ENCODE data around the gene PCDHB4. TPM values are rescaled to one million over a fixed set of nuclear protein-coding genes. Genes with fewer than 3 reads are reported as not detected.
A peak's percentile ranks its signal among the peaks of the same experiment; 100 is the strongest.
"Not testable (repeated sequence)": the region's sequence is repeated elsewhere in the genome, so short reads cannot be mapped to it uniquely, and the experiment has no call there.

The PCDHB4 gene
- total RNA-seq, 1 donor from 2014 or later = not detected

- Mint-ChIP-seq H3K4me3 (no peak overlapping the region), H3K4me1 (ENCODE audit: low read depth) (no peaks in the 10 kb centered on the region), H3K27ac (no peak overlapping the region), H3K27me3 (ENCODE audit: insufficient read depth) (no peaks in the 10 kb centered on the region), H3K36me3 (ENCODE audit: low read depth) (no peaks in the 10 kb centered on the region), H3K9me3 (peaks cover 37% of the 10 kb centered on the region)
- no peak for DNase-seq (ENCODE audit: low spot score)
- intact Hi-C loops (cut with micrococcal nuclease) = no loop called here
These were observed 2.4 kb upstream of the PCDHB4 start for GRCh38 chr5:141119250-141119649.

- H3K4me1 Mint-ChIP-seq (ENCODE audit: low read depth) = no peaks in the 10 kb centered on the region
- H3K27ac Mint-ChIP-seq = no peak overlapping the region
- H3K36me3 Mint-ChIP-seq (ENCODE audit: low read depth) = no peaks in the 10 kb centered on the region
- H3K4me3 Mint-ChIP-seq = no peak overlapping the region
- intact Hi-C loops (cut with micrococcal nuclease) = no loop called here
- peaks cover 19% of the 10 kb centered on the region for H3K9me3 Mint-ChIP-seq
- H3K27me3 Mint-ChIP-seq (ENCODE audit: insufficient read depth) = no peaks in the 10 kb centered on the region
- DNase-seq (ENCODE audit: low spot score) = no peak
These were observed 367 bp downstream of the PCDHB4 start for GRCh38 chr5:141121985-141122384.

- DNase-seq (ENCODE audit: low spot score); H3K36me3 Mint-ChIP-seq (ENCODE audit: low read depth); H3K27ac Mint-ChIP-seq; H3K27me3 Mint-ChIP-seq (ENCODE audit: insufficient read depth); intact Hi-C loops (cut with micrococcal nuclease); H3K4me1 Mint-ChIP-seq (ENCODE audit: low read depth); H3K4me3 Mint-ChIP-seq: not testable (repeated sequence)
- peaks cover 19% of the 10 kb centered on the region for H3K9me3 Mint-ChIP-seq
These were observed 1.9 kb downstream of the PCDHB4 start for GRCh38 chr5:141123396-141124135.

- Mint-ChIP-seq H3K4me3 (no peak overlapping the region), H3K9me3 (peaks cover 12% of the 10 kb centered on the region), H3K27ac (no peak overlapping the region), H3K4me1 (ENCODE audit: low read depth) (no peaks in the 10 kb centered on the region), H3K36me3 (ENCODE audit: low read depth) (no peaks in the 10 kb centered on the region), H3K27me3 (ENCODE audit: insufficient read depth) (no peaks in the 10 kb centered on the region)
- no peak for DNase-seq (ENCODE audit: low spot score)
- intact Hi-C loops (cut with micrococcal nuclease) = no loop called here
These were observed 5.7 kb downstream of the PCDHB4 start for GRCh38 chr5:141127305-141127704.

GRCh38 chr5:141135030-141135717 lies 13.6 kb downstream of the PCDHB4 start, which contains the start of gene PCDHB5:
Gene PCDHB5 (plus strand): TSS chr5:141135206. CDS start chr5:141135435, 229 bp downstream.
- intact Hi-C loops (cut with micrococcal nuclease) = no loop called here
- Mint-ChIP-seq H3K4me1 (ENCODE audit: low read depth) (no peaks in the 10 kb centered on the region), H3K9me3 (peaks cover 32% of the 10 kb centered on the region), H3K4me3 (peak within 1 kb of the TSS; percentile 5), H3K27me3 (ENCODE audit: insufficient read depth) (no peaks in the 10 kb centered on the region), H3K36me3 (ENCODE audit: low read depth) (peaks cover 2% of the 10 kb centered on the region), H3K27ac (no peak within 1 kb of the TSS)
- DNase-seq (ENCODE audit: low spot score) = no peak

- H3K9me3 Mint-ChIP-seq = peaks cover 28% of the 10 kb centered on the region
- no peaks in the 10 kb centered on the region for H3K4me1 Mint-ChIP-seq (ENCODE audit: low read depth)
- no peak overlapping the region for H3K27ac Mint-ChIP-seq
These were observed 14.2 kb downstream of the PCDHB4 start for GRCh38 chr5:141135718-141136266.

GRCh38 chr5:141137346-141137745 lies 15.7 kb downstream of the PCDHB4 start:
- peaks cover 28% of the 10 kb centered on the region for H3K9me3 Mint-ChIP-seq
- H3K4me1 Mint-ChIP-seq (ENCODE audit: low read depth); H3K4me3 Mint-ChIP-seq; H3K27ac Mint-ChIP-seq; H3K27me3 Mint-ChIP-seq (ENCODE audit: insufficient read depth); intact Hi-C loops (cut with micrococcal nuclease); H3K36me3 Mint-ChIP-seq (ENCODE audit: low read depth); DNase-seq (ENCODE audit: low spot score): not testable (repeated sequence)

More at GRCh38 chr5:141135718-141136266, 14.2 kb downstream of the PCDHB4 start:
- Mint-ChIP-seq H3K36me3 (ENCODE audit: low read depth) (peaks cover 2% of the 10 kb centered on the region), H3K4me3 (no peak overlapping the region), H3K27me3 (ENCODE audit: insufficient read depth) (no peaks in the 10 kb centered on the region)
- intact Hi-C loops (cut with micrococcal nuclease) = no loop called here
- DNase-seq (ENCODE audit: low spot score) = no peak

GRCh38 chr5:141149812-141150211 lies 28.2 kb downstream of the PCDHB4 start, which contains the start of gene PCDHB6:
Gene PCDHB6 (plus strand): TSS chr5:141150057. CDS start chr5:141150258, 201 bp downstream.
- Mint-ChIP-seq H3K4me3 (no peak within 1 kb of the TSS), H3K27me3 (ENCODE audit: insufficient read depth) (no peaks in the 10 kb centered on the region), H3K4me1 (ENCODE audit: low read depth) (no peaks in the 10 kb centered on the region), H3K36me3 (ENCODE audit: low read depth) (no peaks in the 10 kb centered on the region), H3K27ac (no peak within 1 kb of the TSS), H3K9me3 (peaks cover 39% of the 10 kb centered on the region)
- intact Hi-C loops (cut with micrococcal nuclease) = no loop called here
- no peak for DNase-seq (ENCODE audit: low spot score)

GRCh38 chr5:141150224-141150992 lies 28.8 kb downstream of the PCDHB4 start:
- no peak overlapping the region for H3K4me3 Mint-ChIP-seq
- no peaks in the 10 kb centered on the region for H3K4me1 Mint-ChIP-seq (ENCODE audit: low read depth)
- H3K27me3 Mint-ChIP-seq (ENCODE audit: insufficient read depth) = no peaks in the 10 kb centered on the region

GRCh38 chr5:141150993-141151325 lies 29.3 kb downstream of the PCDHB4 start:
- intact Hi-C loops (cut with micrococcal nuclease) = no loop called here
- H3K4me3 Mint-ChIP-seq = no peak overlapping the region
- H3K9me3 Mint-ChIP-seq = peaks cover 42% of the 10 kb centered on the region
- H3K27ac Mint-ChIP-seq = no peak overlapping the region
- H3K27me3 Mint-ChIP-seq (ENCODE audit: insufficient read depth) = no peaks in the 10 kb centered on the region
- no peaks in the 10 kb centered on the region for H3K36me3 Mint-ChIP-seq (ENCODE audit: low read depth)
- H3K4me1 Mint-ChIP-seq (ENCODE audit: low read depth) = no peaks in the 10 kb centered on the region
- DNase-seq (ENCODE audit: low spot score) = no peak

More at GRCh38 chr5:141150224-141150992, 28.8 kb downstream of the PCDHB4 start:
- intact Hi-C loops (cut with micrococcal nuclease) = no loop called here
- Mint-ChIP-seq H3K9me3 (peaks cover 39% of the 10 kb centered on the region), H3K36me3 (ENCODE audit: low read depth) (no peaks in the 10 kb centered on the region), H3K27ac (no peak overlapping the region)
- no peak for DNase-seq (ENCODE audit: low spot score)

- H3K36me3 Mint-ChIP-seq (ENCODE audit: low read depth); H3K4me3 Mint-ChIP-seq; DNase-seq (ENCODE audit: low spot score); H3K4me1 Mint-ChIP-seq (ENCODE audit: low read depth); intact Hi-C loops (cut with micrococcal nuclease); H3K27ac Mint-ChIP-seq; H3K27me3 Mint-ChIP-seq (ENCODE audit: insufficient read depth): not testable (repeated sequence)
- peaks cover 49% of the 10 kb centered on the region for H3K9me3 Mint-ChIP-seq
These were observed 30.0 kb downstream of the PCDHB4 start for GRCh38 chr5:141151632-141152031.

- H3K9me3 Mint-ChIP-seq = peaks cover 53% of the 10 kb centered on the region
- H3K4me3 Mint-ChIP-seq; intact Hi-C loops (cut with micrococcal nuclease); H3K36me3 Mint-ChIP-seq (ENCODE audit: low read depth); DNase-seq (ENCODE audit: low spot score); H3K4me1 Mint-ChIP-seq (ENCODE audit: low read depth); H3K27me3 Mint-ChIP-seq (ENCODE audit: insufficient read depth); H3K27ac Mint-ChIP-seq: not testable (repeated sequence)
These were observed 30.5 kb downstream of the PCDHB4 start for GRCh38 chr5:141152096-141152495.
